HuH-7 (cell line): Measurements from ENCODE around the gene LARGE2.
"Not testable (repeated sequence)": the region's sequence is repeated elsewhere in the genome, so short reads cannot be mapped to it uniquely, and the experiment has no call there.

Source experiments
- DNase-seq: peaks from one replicate; pipeline ENCODE4 v3.0.0; 2011; ENCODE audit warnings: low spot score

LARGE2 gene

DNA sequence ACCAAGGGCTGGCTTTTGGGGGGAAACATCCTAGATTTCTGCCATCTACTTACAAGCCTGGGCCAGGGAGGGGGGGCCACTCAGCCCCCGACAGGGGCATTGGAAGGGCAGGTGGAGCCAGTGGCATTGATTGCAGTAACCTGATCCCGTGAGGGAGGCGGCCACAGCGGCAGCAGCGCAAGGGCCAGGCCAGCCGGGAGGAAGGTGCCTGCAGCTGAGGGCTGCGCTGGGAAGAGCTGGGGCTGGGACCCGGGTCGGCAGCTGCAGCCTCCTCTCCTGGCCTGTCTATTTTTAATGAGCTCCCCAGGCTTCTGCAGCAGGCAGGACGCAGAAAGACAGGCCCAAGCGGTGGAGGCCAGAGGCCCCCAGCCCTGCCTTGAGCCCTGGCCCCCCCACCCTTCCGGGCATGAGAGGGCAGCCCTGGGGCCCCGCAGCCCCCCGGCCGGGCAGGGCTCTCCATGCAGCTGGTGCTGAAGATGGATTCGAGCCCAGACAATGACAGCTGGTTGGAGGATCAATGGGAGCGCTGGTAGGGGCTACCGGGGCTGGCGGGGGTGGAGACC, 26.0 kb upstream of the LARGE2 start:
- DNase-seq, result peak; percentile 69

GRCh38 chr11:45897556-45897955, 24.9 kb upstream of the LARGE2 start:
- DNase-seq, result no peak

DNA sequence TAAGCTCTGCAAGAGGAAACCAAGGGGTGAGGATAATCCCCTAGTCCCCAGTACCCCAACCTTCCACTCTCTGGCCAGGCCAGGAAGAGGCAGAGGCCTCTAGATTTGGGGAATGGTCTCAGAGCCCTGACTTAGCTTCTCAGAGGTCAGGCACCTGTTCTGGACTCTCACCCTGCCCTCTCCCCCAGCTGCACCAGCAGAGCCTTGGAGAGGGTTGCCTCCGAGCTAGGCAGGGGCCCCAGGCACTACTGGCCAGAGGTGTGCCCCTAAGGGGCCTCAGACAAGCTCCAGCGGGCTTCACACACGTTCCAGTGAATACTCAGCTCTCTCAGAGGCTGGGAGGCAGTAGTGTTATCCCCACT, 23.4 kb upstream of the LARGE2 start:
- no peak for DNase-seq

DNA sequence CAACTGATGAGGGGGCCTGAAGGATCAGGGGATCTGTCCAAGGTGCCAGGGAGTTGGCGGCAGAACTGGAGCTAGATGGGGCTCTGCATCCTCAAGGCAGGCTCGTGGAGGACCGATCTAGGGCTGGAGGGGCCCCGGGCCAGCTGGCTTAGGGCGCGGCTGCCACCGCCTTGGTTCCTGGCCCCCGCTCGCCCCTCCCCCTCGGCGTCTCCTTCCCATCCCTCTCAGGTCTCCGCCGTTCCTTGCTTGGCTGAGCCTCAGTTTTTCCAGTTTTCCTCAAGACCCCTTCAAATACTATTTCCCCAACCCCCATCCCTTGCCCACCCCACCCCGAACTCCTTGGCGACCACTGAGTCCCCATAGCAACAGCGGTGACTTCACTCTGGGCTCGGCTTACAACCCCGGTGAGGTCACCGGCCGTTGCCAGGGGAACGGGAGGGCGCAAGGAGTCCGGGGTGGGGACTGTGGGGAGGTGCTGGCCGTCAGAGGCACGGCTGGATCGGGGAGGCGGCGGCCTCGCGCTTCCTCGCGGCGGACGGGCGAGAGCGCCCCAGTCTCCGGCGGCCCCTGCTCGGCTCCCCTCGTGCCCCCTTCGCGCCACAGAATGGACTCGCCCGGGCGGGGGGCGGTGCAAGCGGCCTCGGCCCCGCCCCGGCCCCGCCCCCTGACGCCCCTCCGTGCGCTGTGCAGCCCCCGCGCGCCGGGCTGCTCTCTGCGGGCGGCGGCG, 22.8 kb upstream of the LARGE2 start:
- DNase-seq, result peak; percentile 97

DNA sequence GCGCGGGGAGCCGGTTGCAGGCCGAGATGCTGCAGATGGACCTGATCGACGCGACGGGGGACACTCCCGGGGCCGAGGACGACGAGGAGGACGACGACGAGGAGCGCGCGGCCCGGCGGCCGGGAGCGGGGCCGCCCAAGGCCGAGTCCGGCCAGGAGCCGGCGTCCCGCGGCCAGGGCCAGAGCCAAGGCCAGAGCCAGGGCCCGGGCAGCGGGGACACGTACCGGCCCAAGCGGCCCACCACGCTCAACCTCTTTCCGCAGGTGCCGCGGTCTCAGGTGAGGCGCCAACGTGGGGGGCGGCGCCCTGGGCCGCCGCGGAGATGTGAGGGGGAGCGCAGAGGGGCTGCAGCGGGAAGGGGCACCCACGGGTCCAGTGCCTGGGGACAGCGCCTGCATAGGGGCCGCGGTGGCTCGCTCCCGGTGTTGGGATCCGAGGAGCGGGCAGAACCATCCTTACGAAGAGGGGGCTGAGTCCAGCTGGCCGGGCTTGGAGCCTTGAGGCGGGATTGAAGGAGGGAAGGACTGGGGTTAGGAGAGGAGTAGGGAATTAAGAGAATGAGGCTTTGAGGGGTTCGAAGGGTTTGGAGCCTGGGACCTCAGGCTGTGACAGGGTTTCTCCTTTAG, 22.2 kb upstream of the LARGE2 start:
- DNase-seq, result not testable (repeated sequence)

GRCh38 chr11:45900916-45901617, 21.4 kb upstream of the LARGE2 start:
- no peak for DNase-seq

DNA sequence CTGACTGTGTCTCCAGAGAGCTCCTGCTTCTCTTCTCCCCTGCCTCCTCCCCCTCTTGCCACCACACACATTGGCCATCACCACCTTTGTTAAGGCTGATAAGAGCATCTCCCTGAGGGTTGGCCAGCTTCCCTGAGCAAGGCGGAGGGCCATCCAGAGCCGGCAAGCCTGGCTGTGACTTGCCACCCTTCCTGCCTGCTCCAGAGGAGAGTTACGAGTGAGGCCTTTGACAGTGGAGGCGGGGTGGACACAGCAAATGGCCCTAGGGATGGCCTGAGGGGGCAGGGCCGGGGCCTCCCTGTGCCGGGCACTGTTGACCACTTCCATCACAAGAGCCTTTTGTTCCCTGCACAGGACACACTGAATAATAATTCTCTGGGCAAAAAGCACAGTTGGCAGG, 20.8 kb upstream of the LARGE2 start:
- DNase-seq, result no peak

DNA sequence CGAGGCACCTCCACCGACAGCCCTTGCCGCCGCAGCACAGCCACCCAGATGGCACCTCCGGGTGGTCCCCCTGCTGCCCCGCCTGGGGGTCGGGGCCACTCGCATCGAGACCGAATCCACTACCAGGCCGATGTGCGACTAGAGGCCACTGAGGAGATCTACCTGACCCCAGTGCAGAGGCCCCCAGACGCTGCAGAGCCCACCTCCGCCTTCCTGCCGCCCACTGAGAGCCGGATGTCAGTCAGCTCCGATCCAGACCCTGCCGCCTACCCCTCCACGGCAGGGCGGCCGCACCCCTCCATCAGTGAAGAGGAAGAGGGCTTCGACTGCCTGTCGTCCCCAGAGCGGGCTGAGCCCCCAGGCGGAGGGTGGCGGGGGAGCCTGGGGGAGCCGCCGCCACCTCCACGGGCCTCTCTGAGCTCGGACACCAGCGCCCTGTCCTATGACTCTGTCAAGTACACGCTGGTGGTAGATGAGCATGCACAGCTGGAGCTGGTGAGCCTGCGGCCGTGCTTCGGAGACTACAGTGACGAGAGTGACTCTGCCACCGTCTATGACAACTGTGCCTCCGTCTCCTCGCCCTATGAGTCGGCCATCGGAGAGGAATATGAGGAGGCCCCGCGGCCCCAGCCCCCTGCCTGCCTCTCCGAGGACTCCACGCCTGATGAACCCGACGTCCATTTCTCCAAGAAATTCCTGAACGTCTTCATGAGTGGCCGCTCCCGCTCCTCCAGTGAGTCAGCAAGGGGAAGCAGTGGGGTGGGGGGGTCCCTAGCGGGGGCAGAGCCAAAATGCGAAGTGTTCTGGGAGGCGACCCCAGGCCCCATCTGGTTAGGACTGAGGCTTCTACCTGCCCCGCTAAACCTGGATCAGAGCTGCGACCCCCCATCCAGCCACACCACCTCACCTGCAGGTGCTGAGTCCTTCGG, 19.7 kb upstream of the LARGE2 start:
- no peak for DNase-seq

DNA sequence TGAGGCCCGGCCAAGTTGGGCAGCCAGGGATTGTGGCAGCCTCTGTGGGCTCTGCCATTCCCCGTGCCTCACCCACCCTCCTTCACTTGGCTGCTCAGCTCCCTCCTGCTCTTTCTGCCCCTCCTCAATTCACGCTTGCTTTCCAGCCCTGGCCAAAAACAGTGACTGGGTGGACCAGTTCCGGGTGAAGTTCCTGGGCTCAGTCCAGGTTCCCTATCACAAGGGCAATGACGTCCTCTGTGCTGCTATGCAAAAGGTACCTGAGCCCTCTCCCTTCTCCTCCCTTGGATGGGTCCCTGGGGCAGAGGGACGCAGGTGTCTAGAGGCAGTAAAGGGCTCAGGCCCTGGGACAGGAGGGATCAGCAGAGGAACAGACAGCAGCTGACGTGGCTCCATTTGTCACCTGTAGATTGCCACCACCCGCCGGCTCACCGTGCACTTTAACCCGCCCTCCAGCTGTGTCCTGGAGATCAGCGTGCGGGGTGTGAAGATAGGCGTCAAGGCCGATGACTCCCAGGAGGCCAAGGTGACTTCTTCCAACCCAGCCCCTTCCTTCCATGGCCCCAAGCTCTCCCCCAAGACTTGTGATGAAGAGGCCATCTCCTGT, 18.0 kb upstream of the LARGE2 start:
- DNase-seq, result no peak

DNA sequence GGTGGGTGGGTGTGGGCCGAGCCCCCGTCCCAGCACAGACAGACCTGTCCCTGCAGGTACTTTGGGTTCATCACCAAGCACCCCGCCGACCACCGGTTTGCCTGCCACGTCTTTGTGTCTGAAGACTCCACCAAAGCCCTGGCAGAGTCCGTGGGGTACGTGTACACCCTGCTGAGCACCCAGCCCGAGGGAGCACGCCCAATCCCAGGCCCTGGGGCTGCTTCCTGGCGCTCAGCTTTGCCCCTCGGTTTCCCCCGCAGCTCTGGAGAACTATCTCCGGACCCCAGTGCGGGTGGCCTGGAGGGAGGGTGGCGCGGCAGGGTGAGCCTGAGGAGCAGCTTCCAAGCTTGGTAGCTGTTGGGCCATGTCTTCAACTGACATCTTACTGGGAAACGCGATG, 17.4 kb upstream of the LARGE2 start:
- DNase-seq, result no peak

- DNase-seq, result not testable (repeated sequence)
Observed at GRCh38 chr11:45905576-45905975, 16.9 kb upstream of the LARGE2 start.

- no peak for DNase-seq
Observed at GRCh38 chr11:45906096-45906682, 16.3 kb upstream of the LARGE2 start.

GRCh38 chr11:45906965-45907611, 15.4 kb upstream of the LARGE2 start, which contains the start of gene FREY1:
Gene FREY1 (minus strand): TSS chr11:45907271. CDS start chr11:45907245, 26 bp downstream.
- DNase-seq, result no peak

- DNase-seq, result no peak
Observed at GRCh38 chr11:45907911-45908370, 14.5 kb upstream of the LARGE2 start.

DNA sequence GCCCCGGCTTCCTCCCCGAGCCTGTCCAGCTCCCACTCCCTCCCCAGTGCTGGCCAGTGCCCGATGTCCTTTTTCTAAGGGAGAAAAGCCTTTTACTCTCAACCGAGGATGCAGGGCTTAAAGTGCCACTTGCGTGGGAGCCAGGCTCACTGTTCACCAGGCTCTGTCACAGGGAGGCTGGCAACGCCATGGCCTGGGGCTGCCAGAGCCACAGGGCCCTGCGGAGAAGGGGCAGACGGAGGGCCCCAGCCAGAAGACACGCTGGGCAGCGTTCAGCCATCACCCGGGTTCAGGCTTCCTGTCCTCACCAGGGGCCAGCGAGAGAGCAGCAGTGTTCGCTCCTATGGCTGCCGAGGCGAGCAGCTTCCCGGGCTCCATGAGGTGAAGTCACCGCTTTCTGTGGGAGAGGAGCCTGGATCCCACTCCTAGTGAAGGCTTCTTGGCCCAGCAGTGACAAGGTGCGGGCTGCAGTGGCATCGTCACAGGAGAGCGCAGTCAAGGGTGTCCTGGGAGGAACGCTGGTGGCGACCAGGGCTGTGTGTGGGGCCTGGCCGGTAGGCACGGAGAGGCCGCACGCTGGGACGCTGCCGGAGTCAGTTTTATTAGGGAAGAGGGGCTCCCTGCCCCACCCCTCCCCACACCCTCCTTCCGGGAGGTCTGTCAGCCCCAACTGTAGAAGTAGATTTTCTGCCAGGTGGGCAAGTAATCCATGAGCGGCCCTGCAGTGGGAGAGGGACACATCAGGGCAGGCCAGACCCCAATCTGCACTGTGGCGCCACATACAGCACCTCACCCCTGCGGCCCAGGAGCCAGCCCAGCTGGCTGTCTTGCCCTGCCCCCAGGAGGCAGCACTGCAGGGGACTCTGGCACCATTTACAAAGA, 12.6 kb upstream of the LARGE2 start:
- DNase-seq, result no peak

DNA sequence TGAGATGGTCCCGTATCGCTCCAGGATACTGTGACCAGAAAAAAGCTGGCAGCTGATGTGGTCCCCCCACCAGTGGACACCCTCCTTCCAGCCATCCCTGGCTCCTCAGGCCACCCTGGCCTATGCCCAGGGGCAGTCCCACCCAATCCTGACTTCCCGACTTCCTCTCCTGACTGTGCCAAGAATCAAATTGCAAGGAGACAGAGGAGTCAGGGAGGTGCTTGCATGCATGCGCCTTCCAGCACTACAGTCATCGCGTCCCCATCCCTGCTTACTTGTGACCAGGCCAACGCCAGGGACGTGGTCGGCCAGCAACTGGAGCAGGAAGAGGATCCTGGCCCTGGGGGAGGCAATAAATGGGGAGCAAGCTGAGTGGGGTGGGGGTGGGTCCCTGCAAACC, 11.8 kb upstream of the LARGE2 start:
- DNase-seq, result no peak

DNA sequence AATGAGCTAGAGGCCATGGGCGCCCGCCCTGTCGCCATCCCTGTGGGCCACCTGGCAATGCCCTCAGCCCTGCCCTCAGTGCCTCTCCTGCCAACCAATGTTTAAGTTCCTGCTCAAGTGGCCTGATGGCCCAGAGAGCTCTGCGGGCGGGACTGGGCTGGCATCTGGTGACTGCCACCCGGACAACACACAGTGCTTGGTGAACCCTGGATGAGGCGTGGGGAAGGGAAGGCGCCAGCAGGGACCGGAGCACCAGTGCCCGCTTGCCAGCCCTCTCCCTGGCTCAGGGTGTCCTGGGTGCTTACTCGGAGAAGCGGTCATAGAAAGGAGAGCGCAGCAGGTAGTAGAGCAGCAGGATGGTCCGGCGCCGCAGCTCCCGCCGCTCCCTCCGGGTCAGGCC, 8.9 kb upstream of the LARGE2 start:
- no peak for DNase-seq

- DNase-seq, result no peak
Observed at GRCh38 chr11:45913942-45914635, 8.4 kb upstream of the LARGE2 start.

DNA sequence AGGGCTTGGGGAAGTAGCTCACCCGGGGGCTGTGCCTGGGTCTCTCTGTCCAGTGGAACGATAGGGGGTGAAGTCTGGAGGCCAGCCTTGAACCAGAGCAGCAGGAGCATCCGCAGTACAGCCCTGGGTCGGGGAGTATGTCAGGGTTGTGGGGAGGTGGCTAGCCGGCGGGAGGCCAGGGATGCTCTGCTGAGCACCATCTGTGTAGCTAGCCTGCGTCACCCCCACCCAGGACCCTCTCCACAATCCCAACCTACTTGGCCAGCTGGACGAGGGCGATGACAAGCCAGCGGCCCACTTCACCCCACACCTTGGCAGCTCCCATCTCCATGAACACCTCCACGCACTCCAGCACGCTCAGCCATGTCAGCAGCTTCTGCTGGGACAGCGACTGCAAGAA, 7.0 kb upstream of the LARGE2 start:
- no peak for DNase-seq
